ENCODE measurements around the gene TNK2. TPM values are rescaled to one million over a fixed set of nuclear protein-coding genes. Genes with fewer than 3 reads are reported as not detected.

TNK2 gene
- total RNA-seq, 2 donors from 2014 or later = 55.1 to 78.1 TPM

- no peaks in the 10 kb centered on the region for H3K9me3 Mint-ChIP-seq
- H3K27ac Mint-ChIP-seq = peak overlapping the region; percentile 86 to 95
- ATAC-seq = peak; percentile 80 to 82
Measured at GRCh38 chr3:195895078-195895860, 13.1 kb downstream of the TNK2 start.

GRCh38 chr3:195893916-195894465 lies 14.4 kb downstream of the TNK2 start:
- H3K27ac Mint-ChIP-seq = peak overlapping the region; percentile 86 to 95
- ATAC-seq = no peak
- DNase-seq (ENCODE audit: low spot score in 2 of 2) = no peak
- H3K36me3 Mint-ChIP-seq = no peaks in the 10 kb centered on the region
- no peaks in the 10 kb centered on the region for H3K9me3 Mint-ChIP-seq

More at GRCh38 chr3:195895078-195895860, 13.1 kb downstream of the TNK2 start:
- peaks cover 0 to 8% of the 10 kb centered on the region in 2 donors for H3K36me3 Mint-ChIP-seq
- peak; percentile 68 to 72 for DNase-seq (ENCODE audit: low spot score in 2 of 2)

GRCh38 chr3:195893516-195893915 lies 14.8 kb downstream of the TNK2 start:
- ATAC-seq (no peak), DNase-seq (ENCODE audit: low spot score in 2 of 2) (no peak)
- Mint-ChIP-seq H3K9me3 (no peaks in the 10 kb centered on the region), H3K36me3 (no peaks in the 10 kb centered on the region), H3K27ac (peak overlapping the region in 1 of 2 donors; percentile 86)

GRCh38 chr3:195893044-195893395 lies 15.3 kb downstream of the TNK2 start:
- ATAC-seq = no peak

GRCh38 chr3:195892105-195893043 lies 16.0 kb downstream of the TNK2 start:
- no peaks in the 10 kb centered on the region for H3K9me3 Mint-ChIP-seq
- no peak for ATAC-seq

More at GRCh38 chr3:195893044-195893395, 15.3 kb downstream of the TNK2 start:
- no peaks in the 10 kb centered on the region for H3K9me3 Mint-ChIP-seq
- no peak for DNase-seq (ENCODE audit: low spot score in 2 of 2)
- H3K36me3 Mint-ChIP-seq = no peaks in the 10 kb centered on the region
- H3K27ac Mint-ChIP-seq = no peak overlapping the region

GRCh38 chr3:195891431-195892104 lies 16.8 kb downstream of the TNK2 start:
- Mint-ChIP-seq H3K36me3 (no peaks in the 10 kb centered on the region), H3K27ac (peak overlapping the region in 1 of 2 donors; percentile 50), H3K9me3 (no peaks in the 10 kb centered on the region)
- no peak for ATAC-seq
- DNase-seq (ENCODE audit: low spot score in 2 of 2) = no peak

More at GRCh38 chr3:195892105-195893043, 16.0 kb downstream of the TNK2 start:
- DNase-seq (ENCODE audit: low spot score in 2 of 2) = no peak
- H3K27ac Mint-ChIP-seq = peak overlapping the region in 1 of 2 donors; percentile 50
- H3K36me3 Mint-ChIP-seq = no peaks in the 10 kb centered on the region

GRCh38 chr3:195889870-195890295 lies 18.5 kb downstream of the TNK2 start:
- DNase-seq (ENCODE audit: low spot score in 2 of 2) = no peak

GRCh38 chr3:195888981-195889869 lies 19.1 kb downstream of the TNK2 start:
- no peak for ATAC-seq
- Mint-ChIP-seq H3K9me3 (no peaks in the 10 kb centered on the region), H3K27ac (peak overlapping the region in 1 of 2 donors; percentile 61), H3K36me3 (no peaks in the 10 kb centered on the region)
- no peak for DNase-seq (ENCODE audit: low spot score in 2 of 2)

More at GRCh38 chr3:195889870-195890295, 18.5 kb downstream of the TNK2 start:
- Mint-ChIP-seq H3K27ac (no peak overlapping the region), H3K36me3 (no peaks in the 10 kb centered on the region), H3K9me3 (no peaks in the 10 kb centered on the region)
- ATAC-seq = no peak

- Mint-ChIP-seq H3K9me3 (no peaks in the 10 kb centered on the region), H3K36me3 (no peaks in the 10 kb centered on the region), H3K27ac (no peak overlapping the region)
- DNase-seq (ENCODE audit: low spot score in 2 of 2) = no peak
- ATAC-seq = no peak
Measured at GRCh38 chr3:195888311-195888761, 20.0 kb downstream of the TNK2 start.

GRCh38 chr3:195887670-195888069 lies 20.7 kb downstream of the TNK2 start:
- Mint-ChIP-seq H3K27ac (no peak overlapping the region), H3K36me3 (no peaks in the 10 kb centered on the region), H3K9me3 (no peaks in the 10 kb centered on the region)
- DNase-seq (ENCODE audit: low spot score in 2 of 2) (no peak), ATAC-seq (no peak)

GRCh38 chr3:195886181-195887141 lies 21.9 kb downstream of the TNK2 start:
- peak in 1 of 2 donors; percentile 77 for ATAC-seq
- no peaks in the 10 kb centered on the region for H3K9me3 Mint-ChIP-seq
- H3K36me3 Mint-ChIP-seq = no peaks in the 10 kb centered on the region
- peak overlapping the region in 1 of 2 donors; percentile 36 for H3K27ac Mint-ChIP-seq
- no peak for DNase-seq (ENCODE audit: low spot score in 2 of 2)

- ATAC-seq = no peak
- no peak for DNase-seq (ENCODE audit: low spot score in 2 of 2)
- no peaks in the 10 kb centered on the region for H3K9me3 Mint-ChIP-seq
- H3K36me3 Mint-ChIP-seq = no peaks in the 10 kb centered on the region
- peak overlapping the region in 1 of 2 donors; percentile 94 for H3K27ac Mint-ChIP-seq
Measured at GRCh38 chr3:195885036-195885891, 23.1 kb downstream of the TNK2 start.

- H3K27ac Mint-ChIP-seq = no peak overlapping the region
- no peak for ATAC-seq
- no peaks in the 10 kb centered on the region for H3K9me3 Mint-ChIP-seq
- no peaks in the 10 kb centered on the region for H3K36me3 Mint-ChIP-seq
- DNase-seq (ENCODE audit: low spot score in 2 of 2) = no peak
Measured at GRCh38 chr3:195884691-195885035, 23.7 kb downstream of the TNK2 start.

GRCh38 chr3:195883801-195884200 lies 24.6 kb downstream of the TNK2 start:
- DNase-seq (ENCODE audit: low spot score in 2 of 2) = no peak
- H3K36me3 Mint-ChIP-seq = no peaks in the 10 kb centered on the region
- no peak for ATAC-seq
- no peaks in the 10 kb centered on the region for H3K9me3 Mint-ChIP-seq
- no peak overlapping the region for H3K27ac Mint-ChIP-seq
